Stomach (tissue), 9 donors: ENCODE measurements around the gene PCDHB3. TPM values are rescaled to one million over a fixed set of nuclear protein-coding genes. Genes with fewer than 3 reads are reported as not detected.
"Not testable (repeated sequence)": the region's sequence is repeated elsewhere in the genome, so short reads cannot be mapped to it uniquely, and the experiment has no call there.

Source experiments
- DNase-seq, 2 donors: peaks; one replicate each; pipeline versions ENCODE4 v3.0.0 to v3.0.0-alpha.2; 2013 to 2019
- H3K27ac ChIP-seq, 5 donors: fragments of 200-600 bp in 4 of 5; sonication (generic) in 4 of 5; one replicate each; pipeline ENCODE4 v1.5.1; 2013 to 2019; ENCODE audit warnings: mild to moderate bottlenecking in 1 of 5, moderate library complexity in 1 of 5
- H3K27me3 ChIP-seq, 3 donors: fragments of 200-600 bp; sonication (generic); one replicate each; pipeline ENCODE4 v1.5.1; 2017 to 2019; ENCODE audit warnings: mixed run types in 1 of 3
- H3K36me3 ChIP-seq, 4 donors: fragments of 200-600 bp; sonication (generic); 1 replicate in 3 of 4; 2 replicates in 1 of 4; pipeline ENCODE4 v1.5.1; 2016 to 2019
- H3K4me1 ChIP-seq, 4 donors: fragments of 200-600 bp; sonication (generic); one replicate each; pipeline ENCODE4 v1.5.1; 2016 to 2019
- H3K4me3 ChIP-seq, 4 donors: fragments of 200-600 bp; sonication (generic) in 3 of 4; one replicate each; pipeline ENCODE4 v1.5.1; 2016 to 2019; ENCODE audit warnings: mild to moderate bottlenecking in 1 of 4
- H3K9me3 ChIP-seq, 4 donors: fragments of 200-600 bp; sonication (generic); one replicate each; pipeline ENCODE4 v1.5.1; 2016 to 2019
- CTCF ChIP-seq, 7 experiments: fragments of 450-650 bp in 4 of 7; fragments of 200-600 bp in 3 of 7; sonication (generic) in 3 of 7; IDR thresholded peaks; one replicate each; pipeline ENCODE4 v1.5.1; 2016 to 2019; ENCODE audit warnings: antibody characterized with exemption in 7 of 7, control low read depth in 2 of 7, mild to moderate bottlenecking in 1 of 7
- EP300 ChIP-seq: sonication (generic); formaldehyde crosslinking; IDR thresholded peaks from one replicate; pipeline ENCODE4 v1.6.1; 2017; ENCODE audit warnings: antibody characterized with exemption
- POLR2A ChIP-seq, 4 donors: fragments of 450-650 bp; IDR thresholded peaks; one replicate each; pipeline ENCODE4 v1.6.1; 2016; ENCODE audit warnings: antibody characterized with exemption in 4 of 4, control low read depth in 2 of 4, mild to moderate bottlenecking in 1 of 4, moderate library complexity in 1 of 4
- POLR2AphosphoS5 ChIP-seq, 3 donors: sonication (generic); formaldehyde crosslinking; IDR thresholded peaks; one replicate each; pipeline ENCODE4 v1.6.1; 2016; ENCODE audit warnings: antibody characterized with exemption in 3 of 3
- WGBS, 5 donors: extraction: QIAGEN DNeasy Blood & Tissue Kit in 3 of 5; methylation state at CpG; one replicate each; pipeline versions ENCODE4 v1.1.5 to v1.1.7; 2013 to 2018; 5-methylcytosine and 5-hydroxymethylcytosine counted together
- intact Hi-C: fragments of 100-400 bp; cut with DNase I; formaldehyde crosslinking; loops from one replicate; pipeline ENCODE4 v1.15.1; 2023; ENCODE audit warnings: low total_unique reads
- polyA plus RNA-seq, 3 donors: library from polyadenylated mRNA; stranded (reverse); fragments of 200-250 nt; gene quantifications; one replicate each; pipeline ENCODE4 v1.2.3, GENCODE V29; 2013
- total RNA-seq, 5 donors: library from RNA; depleted of rRNA; stranded (reverse); fragments of >200 nt; gene quantifications; one replicate each; pipeline versions ENCODE4 v1.1.0 to v1.2.3, GENCODE V29; 2014 to 2016
- donor health status: healthy with polysubstance abuse.
- donor health status: Bipolar disorder and iron deficiency.
- donor health status: healthy.

Gene PCDHB3
- total and polyA plus RNA-seq, 8 donors: 0.15 to 3.7 (median 0.38) TPM; not detected in 4

DNA sequence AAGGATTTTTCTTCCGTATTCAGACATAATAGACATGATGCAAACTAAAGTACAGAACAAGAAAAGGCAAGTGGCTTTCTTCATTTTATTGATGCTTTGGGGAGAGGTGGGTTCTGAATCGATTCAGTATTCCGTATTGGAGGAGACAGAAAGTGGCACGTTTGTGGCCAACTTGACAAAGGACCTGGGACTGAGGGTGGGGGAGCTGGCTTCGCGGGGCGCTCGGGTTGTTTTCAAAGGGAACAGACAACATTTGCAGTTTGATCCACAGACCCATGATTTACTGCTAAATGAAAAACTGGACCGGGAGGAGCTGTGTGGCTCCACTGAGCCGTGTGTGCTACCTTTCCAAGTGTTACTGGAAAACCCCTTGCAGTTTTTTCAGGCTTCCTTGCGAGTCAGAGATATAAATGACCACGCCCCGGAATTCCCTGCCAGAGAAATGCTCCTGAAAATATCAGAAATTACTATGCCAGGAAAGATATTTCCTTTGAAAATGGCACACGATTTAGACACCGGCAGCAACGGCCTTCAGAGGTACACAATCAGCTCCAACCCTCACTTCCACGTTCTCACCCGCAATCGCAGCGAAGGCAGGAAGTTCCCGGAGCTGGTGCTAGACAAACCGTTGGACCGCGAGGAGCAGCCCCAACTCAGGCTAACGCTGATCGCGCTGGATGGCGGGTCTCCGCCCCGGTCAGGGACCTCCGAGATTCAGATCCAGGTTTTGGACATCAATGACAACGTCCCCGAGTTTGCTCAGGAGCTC, 50.1 kb downstream of the PCDHB3 start:
- intact Hi-C loops: no loop called here
- WGBS, 5 donors: 36 to 58% (median 45%) methylated on average over 18 to 33 of the region's 33 CpGs
- Histone ChIP-seq H3K36me3 (no peaks in the 10 kb centered on the region), H3K27me3 (peaks cover 0 to 38% (median 0%) of the 10 kb centered on the region in 3 donors), H3K4me3 (no peak overlapping the region), H3K9me3 (peaks cover 0 to 83% (median 61%) of the 10 kb centered on the region in 4 donors), H3K27ac (no peak overlapping the region), H3K4me1 (no peaks in the 10 kb centered on the region)
- TF ChIP-seq POLR2AphosphoS5 (IDR thresholded peaks at IDR 0.05) (no peak), EP300 (no peak), POLR2A (IDR thresholded peaks at IDR 0.05) (no peak), CTCF (IDR thresholded peaks at IDR 0.05) (no peak)
- no peak for DNase-seq

- Histone ChIP-seq H3K27ac (no peak overlapping the region), H3K4me1 (no peaks in the 10 kb centered on the region), H3K27me3 (peaks cover 0 to 44% (median 0%) of the 10 kb centered on the region in 3 donors), H3K9me3 (peaks cover 5 to 84% (median 63%) of the 10 kb centered on the region in 4 donors), H3K4me3 (no peak overlapping the region), H3K36me3 (no peaks in the 10 kb centered on the region)
- no peak for TF ChIP-seq POLR2AphosphoS5 (IDR thresholded peaks at IDR 0.05)
- TF ChIP-seq CTCF (IDR thresholded peaks at IDR 0.05): no peak
- intact Hi-C loops: no loop called here
- 22 to 44% (median 36%) methylated on average over 10 to 13 of the region's 13 CpGs for WGBS, 5 donors
- no peak for DNase-seq
Observed at GRCh38 chr5:141150993-141151325, 50.7 kb downstream of the PCDHB3 start.

DNA sequence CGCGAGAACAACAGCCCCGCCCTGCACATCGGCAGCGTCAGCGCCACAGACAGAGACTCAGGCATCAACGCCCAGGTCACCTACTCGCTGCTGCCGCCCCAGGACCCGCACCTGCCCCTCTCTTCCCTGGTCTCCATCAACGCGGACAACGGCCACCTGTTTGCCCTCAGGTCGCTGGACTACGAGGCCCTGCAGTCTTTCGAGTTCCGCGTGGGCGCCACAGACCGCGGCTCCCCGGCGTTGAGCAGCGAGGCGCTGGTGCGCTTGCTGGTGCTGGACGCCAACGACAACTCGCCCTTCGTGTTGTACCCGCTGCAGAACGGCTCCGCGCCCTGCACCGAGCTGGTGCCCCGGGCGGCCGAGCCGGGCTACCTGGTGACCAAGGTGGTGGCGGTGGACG, 51.4 kb downstream of the PCDHB3 start:
- DNase-seq, H3K36me3 ChIP-seq, H3K4me3 ChIP-seq, H3K27ac ChIP-seq, intact Hi-C loops, H3K4me1 ChIP-seq: not testable (repeated sequence)
- WGBS, 5 donors: 32 to 75% (median 34%) methylated on average over 14 to 38 of the region's 41 CpGs
- Histone ChIP-seq H3K27me3 (peaks cover 0 to 48% (median 0%) of the 10 kb centered on the region in 3 donors), H3K9me3 (peaks cover 12 to 91% (median 69%) of the 10 kb centered on the region in 4 donors)

DNA sequence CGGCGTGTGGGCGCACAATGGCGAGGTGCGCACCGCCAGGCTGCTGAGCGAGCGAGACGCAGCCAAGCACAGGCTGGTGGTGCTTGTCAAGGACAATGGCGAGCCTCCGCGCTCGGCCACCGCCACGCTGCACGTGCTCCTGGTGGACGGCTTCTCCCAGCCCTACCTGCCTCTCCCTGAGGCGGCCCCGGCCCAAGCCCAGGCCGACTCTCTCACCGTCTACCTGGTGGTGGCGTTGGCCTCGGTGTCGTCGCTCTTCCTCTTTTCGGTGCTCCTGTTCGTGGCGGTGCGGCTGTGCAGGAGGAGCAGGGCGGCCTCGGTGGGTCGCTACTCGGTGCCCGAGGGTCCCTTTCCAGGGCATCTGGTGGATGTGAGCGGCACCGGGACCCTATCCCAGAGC, 51.8 kb downstream of the PCDHB3 start:
- H3K27ac ChIP-seq, H3K4me3 ChIP-seq, H3K4me1 ChIP-seq, intact Hi-C loops, DNase-seq, H3K36me3 ChIP-seq: not testable (repeated sequence)
- WGBS, 5 donors: 27 to 40% (median 33%) methylated on average over 5 to 36 of the region's 36 CpGs
- Histone ChIP-seq H3K9me3 (peaks cover 16 to 95% (median 73%) of the 10 kb centered on the region in 4 donors), H3K27me3 (peaks cover 0 to 52% (median 0%) of the 10 kb centered on the region in 3 donors)

Other genes with a start within 250 kb of the PCDHB3 start
- gene PCDHA10, start 244.6 kb upstream of the PCDHB3 start, total RNA-seq: 10 to 100 TPM in 2 of 5 donors, 1 to 10 TPM in 1, under 1 TPM in 2; under 0.01 to 26.3 (median 2.0) TPM
- gene PCDHA10, start 244.6 kb upstream of the PCDHB3 start, polyA plus RNA-seq: under 1 TPM in 2 of 3 donors, not detected in 1; 0.03 to 0.12 TPM
- gene PCDHA11, start 231.5 kb upstream of the PCDHB3 start, total RNA-seq: 1 to 10 TPM in 1 of 5 donors, under 1 TPM in 1, not detected in 3; 0.45 to 1.1 TPM
- gene PCDHA11, start 231.5 kb upstream of the PCDHB3 start, polyA plus RNA-seq: under 1 TPM in 2 of 3 donors, not detected in 1; 0.03 to 0.19 TPM
- gene PCDHA12, start 225.2 kb upstream of the PCDHB3 start, total RNA-seq: 1 to 10 TPM in 1 of 5 donors, under 1 TPM in 1, not detected in 3; 0.55 to 2.2 TPM
- under 1 TPM in 1 of 3 donors, not detected in 2; 0.05 TPM for gene PCDHA12, start 225.2 kb upstream of the PCDHB3 start, polyA plus RNA-seq
- 1 to 10 TPM in 2 of 5 donors, under 1 TPM in 2, not detected in 1; 0.14 to 4.3 (median 1.2) TPM for gene PCDHA13, start 218.3 kb upstream of the PCDHB3 start, total RNA-seq
- under 1 TPM in 1 of 3 donors, not detected in 2; 0.61 TPM for gene PCDHA13, start 218.3 kb upstream of the PCDHB3 start, polyA plus RNA-seq
- under 1 TPM in 1 of 5 donors, not detected in 4; 0.55 TPM for gene PCDHAC1, start 174.2 kb upstream of the PCDHB3 start, total RNA-seq
- gene PCDHAC1, start 174.2 kb upstream of the PCDHB3 start, polyA plus RNA-seq: under 1 TPM in 2 of 3 donors, not detected in 1; 0.03 to 0.15 TPM
- gene PCDHAC2, start 134.0 kb upstream of the PCDHB3 start, total RNA-seq: 1 to 10 TPM in 2 of 5 donors, under 1 TPM in 1, not detected in 2; 0.58 to 4.2 (median 2.6) TPM
- under 1 TPM in 2 of 3 donors, not detected in 1; 0.05 to 0.19 TPM for gene PCDHAC2, start 134.0 kb upstream of the PCDHB3 start, polyA plus RNA-seq
- gene PCDHB1, start 49.1 kb upstream of the PCDHB3 start, total RNA-seq: under 1 TPM in 2 of 5 donors, not detected in 3; under 0.01 to 0.37 TPM
- under 1 TPM in 1 of 3 donors, not detected in 2; 0.03 TPM for gene PCDHB1, start 49.1 kb upstream of the PCDHB3 start, polyA plus RNA-seq
- gene PCDHB2, start 5.9 kb upstream of the PCDHB3 start, total RNA-seq: 1 to 10 TPM in 1 of 5 donors, under 1 TPM in 1, not detected in 3; 0.43 to 3.3 TPM
- gene PCDHB2, start 5.9 kb upstream of the PCDHB3 start, polyA plus RNA-seq: 1 to 10 TPM in 1 of 3 donors, under 1 TPM in 2; 0.53 to 1.3 (median 0.61) TPM
- 10 to 100 TPM in 1 of 5 donors, 1 to 10 TPM in 1, under 1 TPM in 2, not detected in 1; 0.45 to 15.9 (median 1.7) TPM for gene PCDHB4, start 21.3 kb downstream of the PCDHB3 start, total RNA-seq
- gene PCDHB4, start 21.3 kb downstream of the PCDHB3 start, polyA plus RNA-seq: under 1 TPM; 0.15 to 0.38 (median 0.37) TPM
- 1 to 10 TPM in 3 of 5 donors, under 1 TPM in 2; 0.14 to 4.7 (median 1.8) TPM for gene PCDHB5, start 34.7 kb downstream of the PCDHB3 start, total RNA-seq
- gene PCDHB5, start 34.7 kb downstream of the PCDHB3 start, polyA plus RNA-seq: under 1 TPM in 2 of 3 donors, not detected in 1; 0.31 to 0.78 TPM
- 1 to 10 TPM in 1 of 5 donors, under 1 TPM in 1, not detected in 3; under 0.01 to 1.3 TPM for gene PCDHB6, start 49.6 kb downstream of the PCDHB3 start, total RNA-seq
- under 1 TPM in 1 of 3 donors, not detected in 2; 0.15 TPM for gene PCDHB6, start 49.6 kb downstream of the PCDHB3 start, polyA plus RNA-seq
- gene PCDHB7, start 72.2 kb downstream of the PCDHB3 start, total RNA-seq: 1 to 10 TPM in 1 of 5 donors, under 1 TPM in 1, not detected in 3; 0.72 to 1.8 TPM
- gene PCDHB7, start 72.2 kb downstream of the PCDHB3 start, polyA plus RNA-seq: under 1 TPM in 1 of 3 donors, not detected in 2; 0.10 TPM
- 1 to 10 TPM in 1 of 5 donors, under 1 TPM in 1, not detected in 3; 0.58 to 1.7 TPM for gene PCDHB8, start 77.3 kb downstream of the PCDHB3 start, total RNA-seq
- not detected for gene PCDHB8, start 77.3 kb downstream of the PCDHB3 start, polyA plus RNA-seq
- 1 to 10 TPM in 3 of 5 donors, under 1 TPM in 2; 0.45 to 1.7 (median 1.2) TPM for gene PCDHB16, start 81.9 kb downstream of the PCDHB3 start, total RNA-seq
- under 1 TPM in 2 of 3 donors, not detected in 1; 0.12 to 0.20 TPM for gene PCDHB16, start 81.9 kb downstream of the PCDHB3 start, polyA plus RNA-seq
- gene PCDHB9, start 86.7 kb downstream of the PCDHB3 start, total RNA-seq: under 1 TPM in 3 of 5 donors, not detected in 2; 0.14 to 0.92 (median 0.45) TPM
- gene PCDHB9, start 86.7 kb downstream of the PCDHB3 start, polyA plus RNA-seq: under 1 TPM in 2 of 3 donors, not detected in 1; 0.08 to 0.19 TPM
- gene PCDHB10, start 91.9 kb downstream of the PCDHB3 start, total RNA-seq: 10 to 100 TPM in 1 of 5 donors, 1 to 10 TPM in 3, under 1 TPM in 1; 0.58 to 18.3 (median 2.3) TPM
- under 1 TPM; 0.12 to 0.40 (median 0.15) TPM for gene PCDHB10, start 91.9 kb downstream of the PCDHB3 start, polyA plus RNA-seq
- 1 to 10 TPM in 2 of 5 donors, under 1 TPM in 1, not detected in 2; 0.87 to 4.4 (median 1.3) TPM for gene PCDHB11, start 99.2 kb downstream of the PCDHB3 start, total RNA-seq
- gene PCDHB11, start 99.2 kb downstream of the PCDHB3 start, polyA plus RNA-seq: 1 to 10 TPM in 1 of 3 donors, under 1 TPM in 2; 0.12 to 1.1 (median 0.30) TPM
- gene PCDHB12, start 108.2 kb downstream of the PCDHB3 start, total RNA-seq: 1 to 10 TPM in 4 of 5 donors, not detected in 1; 1.2 to 8.5 (median 2.9) TPM
- under 1 TPM; 0.19 to 0.31 (median 0.28) TPM for gene PCDHB12, start 108.2 kb downstream of the PCDHB3 start, polyA plus RNA-seq
- gene PCDHB13, start 113.4 kb downstream of the PCDHB3 start, total RNA-seq: 10 to 100 TPM in 1 of 5 donors, 1 to 10 TPM in 2, under 1 TPM in 2; under 0.01 to 28.1 (median 3.1) TPM
- under 1 TPM in 2 of 3 donors, not detected in 1; 0.12 to 0.28 TPM for gene PCDHB13, start 113.4 kb downstream of the PCDHB3 start, polyA plus RNA-seq
- gene PCDHB14, start 122.9 kb downstream of the PCDHB3 start, total RNA-seq: 1 to 10 TPM in 4 of 5 donors, not detected in 1; 1.3 to 6.4 (median 3.6) TPM
- 1 to 10 TPM in 1 of 3 donors, under 1 TPM in 2; 0.31 to 1.1 (median 0.44) TPM for gene PCDHB14, start 122.9 kb downstream of the PCDHB3 start, polyA plus RNA-seq
- gene PCDHB15, start 144.9 kb downstream of the PCDHB3 start, total RNA-seq: 1 to 10 TPM in 2 of 5 donors, under 1 TPM in 1, not detected in 2; 0.58 to 6.6 (median 2.2) TPM
- gene PCDHB15, start 144.9 kb downstream of the PCDHB3 start, polyA plus RNA-seq: 1 to 10 TPM in 1 of 3 donors, under 1 TPM in 2; 0.44 to 1.2 (median 0.73) TPM
- 1 to 10 TPM in 1 of 5 donors, under 1 TPM in 1, not detected in 3; 0.43 to 4.8 TPM for gene SLC25A2, start 203.6 kb downstream of the PCDHB3 start, total RNA-seq
- gene SLC25A2, start 203.6 kb downstream of the PCDHB3 start, polyA plus RNA-seq: not detected
- gene TAF7, start 220.3 kb downstream of the PCDHB3 start, total RNA-seq: 10 to 100 TPM; 22.0 to 89.8 (median 36.5) TPM
- 10 to 100 TPM; 32.6 to 46.1 (median 43.5) TPM for gene TAF7, start 220.3 kb downstream of the PCDHB3 start, polyA plus RNA-seq
- gene PCDHGA1, start 230.0 kb downstream of the PCDHB3 start, total RNA-seq: under 1 TPM in 1 of 5 donors, not detected in 4; 0.18 TPM
- gene PCDHGA1, start 230.0 kb downstream of the PCDHB3 start, polyA plus RNA-seq: under 1 TPM in 1 of 3 donors, not detected in 2; 0.13 TPM
- 1 to 10 TPM; 1.2 to 3.5 (median 2.0) TPM for gene PCDHGA2, start 238.3 kb downstream of the PCDHB3 start, total RNA-seq
- gene PCDHGA2, start 238.3 kb downstream of the PCDHB3 start, polyA plus RNA-seq: under 1 TPM; 0.06 to 0.31 (median 0.18) TPM
- 1 to 10 TPM in 3 of 5 donors, under 1 TPM in 1, not detected in 1; 0.58 to 6.7 (median 1.4) TPM for gene PCDHGA3, start 243.4 kb downstream of the PCDHB3 start, total RNA-seq
- gene PCDHGA3, start 243.4 kb downstream of the PCDHB3 start, polyA plus RNA-seq: under 1 TPM in 1 of 3 donors, not detected in 2; 0.08 TPM
- gene PCDHGB1, start 249.6 kb downstream of the PCDHB3 start, total RNA-seq: 1 to 10 TPM in 1 of 5 donors, under 1 TPM in 3, not detected in 1; under 0.01 to 1.2 (median 0.68) TPM
- gene PCDHGB1, start 249.6 kb downstream of the PCDHB3 start, polyA plus RNA-seq: under 1 TPM in 1 of 3 donors, not detected in 2; 0.03 TPM